GM23248 (cell line): ENCODE results near the gene FAM50B. TPM values are rescaled to one million over a fixed set of nuclear protein-coding genes. Genes with fewer than 3 reads are reported as not detected.

ENCODE experiments used
- DNase-seq: peaks from one replicate; pipeline ENCODE4 v3.0.0-alpha.2; 2015
- H2AFZ ChIP-seq: fragments of 200-600 bp; sonication (generic); 2 replicates; pipeline ENCODE4 v1.6.1; 2016; ENCODE audit warnings: antibody characterized with exemption
- H3F3A ChIP-seq: fragments of 200-600 bp; sonication (generic); 2 replicates; pipeline ENCODE4 v1.6.1; 2016; ENCODE audit warnings: mild to moderate bottlenecking, antibody characterized with exemption, mixed run types; ENCODE audit not compliant: insufficient read depth
- H3K27ac ChIP-seq: fragments of 200-600 bp; sonication (generic); 2 replicates; pipeline ENCODE4 v1.5.1; 2016; ENCODE audit warnings: mild to moderate bottlenecking
- H3K27me3 ChIP-seq: fragments of 200-600 bp; sonication (generic); replicated peaks from 2 replicates; pipeline ENCODE4 v1.6.1; 2016; ENCODE audit warnings: mild to moderate bottlenecking; ENCODE audit not compliant: insufficient read depth
- H3K36me3 ChIP-seq: fragments of 200-600 bp; sonication (generic); 2 replicates; pipeline ENCODE4 v1.6.1; 2016; ENCODE audit warnings: low read depth, mild to moderate bottlenecking
- H3K4me1 ChIP-seq: fragments of 200-600 bp; sonication (generic); 2 replicates; pipeline ENCODE4 v1.6.1; 2016; ENCODE audit warnings: mild to moderate bottlenecking; ENCODE audit not compliant: insufficient read depth
- H3K4me2 ChIP-seq: fragments of 200-600 bp; sonication (generic); one replicate; pipeline ENCODE4 v1.6.1; 2016; ENCODE audit warnings: mild to moderate bottlenecking; ENCODE audit not compliant: unreplicated experiment
- H3K4me3 ChIP-seq: fragments of 200-600 bp; sonication (generic); 2 replicates; pipeline ENCODE4 v1.5.1; 2016; ENCODE audit warnings: mild to moderate bottlenecking
- H3K79me2 ChIP-seq: fragments of 200-600 bp; sonication (generic); 2 replicates; pipeline ENCODE4 v1.6.1; 2016; ENCODE audit warnings: mild to moderate bottlenecking; ENCODE audit not compliant: insufficient read depth
- H3K9ac ChIP-seq: fragments of 200-600 bp; sonication (generic); 2 replicates; pipeline ENCODE4 v1.6.1; 2016; ENCODE audit warnings: mild to moderate bottlenecking
- H3K9me2 ChIP-seq: fragments of 200-600 bp; sonication (generic); 2 replicates; pipeline ENCODE4 v1.6.1; 2016; ENCODE audit warnings: mixed run types, mild to moderate bottlenecking, moderate library complexity; ENCODE audit not compliant: insufficient read depth
- H3K9me3 ChIP-seq: fragments of 200-600 bp; sonication (generic); one replicate; pipeline ENCODE4 v1.6.1; 2017; ENCODE audit warnings: low read depth
- H4K20me1 ChIP-seq: fragments of 200-600 bp; sonication (generic); 2 replicates; pipeline ENCODE4 v1.6.0; 2016; ENCODE audit not compliant: insufficient read depth
- EZH2 ChIP-seq: fragments of 200-600 bp; sonication (generic); IDR thresholded peaks from 2 replicates; pipeline ENCODE4 v1.6.1; 2018; ENCODE audit warnings: antibody characterized with exemption, mild to moderate bottlenecking; ENCODE audit not compliant: insufficient read depth, poor library complexity, severe bottlenecking
- EZH2phosphoT487 ChIP-seq: fragments of 200-600 bp; sonication (generic); IDR thresholded peaks from 2 replicates; pipeline ENCODE4 v1.6.1; 2018; ENCODE audit warnings: antibody characterized with exemption, moderate library complexity, mild to moderate bottlenecking, low read depth; ENCODE audit not compliant: insufficient read depth
- WGBS, 2 experiments: methylation state at CpG; one replicate each; pipeline ENCODE4 v1.1.6; 2015 to 2017; ENCODE audit warnings: low lambda C conversion rate in 2 of 2, low coverage in 1 of 2; ENCODE audit errors: missing lambda C conversion rate in 2 of 2; 5-methylcytosine and 5-hydroxymethylcytosine counted together
- in situ Hi-C: fragments of 300-500 bp; cut with MboI; formaldehyde crosslinking; loops from 2 replicates; pipeline ENCODE4 v1.15.0; 2020
- polyA plus RNA-seq: library from polyadenylated mRNA; unstranded; fragments of >200 nt; fragmentation: Nextera tagmentation; extraction: Ambion mirVana; gene quantifications from 2 replicates; pipeline ENCODE4 v1.2.1, GENCODE V29; 2016
- total RNA-seq: library from RNA; depleted of rRNA; stranded (reverse); fragments of >200 nt; shearing (Covaris generic); gene quantifications from 2 replicates; pipeline ENCODE4 v1.2.3, GENCODE V29; 2014

The FAM50B gene
- total and polyA plus RNA-seq, 2 experiments from 2014 or later: 7.6 to 12.1 TPM

DNA sequence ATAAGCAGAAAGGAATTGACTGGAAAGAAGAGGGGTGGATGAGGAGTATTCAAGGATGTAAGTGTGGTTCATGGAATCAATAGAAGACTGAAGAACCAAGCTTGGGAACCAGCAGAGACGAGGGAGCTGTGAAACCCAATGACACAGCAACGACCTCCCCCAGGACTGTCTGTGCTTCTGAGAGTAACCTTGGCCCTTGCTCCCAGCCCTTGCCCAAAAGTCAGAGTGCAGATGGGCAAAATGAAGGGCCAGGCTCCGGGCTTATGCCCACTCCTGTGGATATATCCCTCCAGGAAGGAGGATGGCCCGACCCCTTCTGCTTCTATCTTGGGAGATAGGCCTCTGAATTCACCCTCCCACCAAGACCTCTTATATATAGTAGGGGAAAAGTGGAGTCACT, 24.9 kb downstream of the FAM50B start:
- Histone ChIP-seq H3K9me2 (no peaks in the 10 kb centered on the region), H3K36me3 (no peaks in the 10 kb centered on the region), H2AFZ (no peak overlapping the region), H4K20me1 (no peaks in the 10 kb centered on the region), H3K27ac (no peak overlapping the region), H3K4me3 (no peak overlapping the region), H3K4me2 (no peak overlapping the region), H3K27me3 (no peaks in the 10 kb centered on the region), H3K9me3 (no peaks in the 10 kb centered on the region), H3K4me1 (peaks cover 17% of the 10 kb centered on the region), H3K9ac (no peak overlapping the region), H3K79me2 (no peaks in the 10 kb centered on the region), H3F3A (peaks cover 19% of the 10 kb centered on the region)
- WGBS, 2 experiments: 87 to 88% methylated on average over 4 of the region's 4 CpGs
- TF ChIP-seq EZH2: no peak
- no peak for TF ChIP-seq EZH2phosphoT487
- in situ Hi-C loops: no loop called here
- no peak for DNase-seq

GRCh38 chr6:3875486-3875885, 26.3 kb downstream of the FAM50B start:
- Histone ChIP-seq H4K20me1 (no peaks in the 10 kb centered on the region), H3K4me2 (no peak overlapping the region), H3K9me3 (no peaks in the 10 kb centered on the region), H3K9me2 (no peaks in the 10 kb centered on the region), H3F3A (peaks cover 8% of the 10 kb centered on the region; the same call in 1 of the 2 replicates), H3K9ac (no peak overlapping the region), H2AFZ (no peak overlapping the region), H3K27ac (no peak overlapping the region), H3K79me2 (no peaks in the 10 kb centered on the region), H3K27me3 (no peaks in the 10 kb centered on the region), H3K4me3 (no peak overlapping the region), H3K4me1 (peaks cover 14% of the 10 kb centered on the region), H3K36me3 (no peaks in the 10 kb centered on the region)
- DNase-seq: no peak
- in situ Hi-C loops: no loop called here
- no peak for TF ChIP-seq EZH2phosphoT487
- TF ChIP-seq EZH2: no peak
- 51 to 60% methylated on average over 5 of the region's 5 CpGs for WGBS, 2 experiments

GRCh38 chr6:3876101-3876500, 26.9 kb downstream of the FAM50B start:
- in situ Hi-C loops: no loop called here
- H2AFZ ChIP-seq: peak overlapping the region; percentile 40; the same call in 1 of the 2 replicates
- H3K36me3 ChIP-seq: no peaks in the 10 kb centered on the region
- no peak overlapping the region for H3K4me3 ChIP-seq
- peaks cover 14% of the 10 kb centered on the region for H3K4me1 ChIP-seq
- peak overlapping the region; percentile 15 for H3K4me2 ChIP-seq
- no peak overlapping the region for H3K27ac ChIP-seq
- 18 to 21% methylated on average over 10 of the region's 10 CpGs for WGBS, 2 experiments
- no peaks in the 10 kb centered on the region for H3K27me3 ChIP-seq
- no peak for TF ChIP-seq EZH2phosphoT487
- no peak for TF ChIP-seq EZH2
- H3K9me3 ChIP-seq: no peaks in the 10 kb centered on the region
- no peaks in the 10 kb centered on the region for H4K20me1 ChIP-seq
- H3K9me2 ChIP-seq: no peaks in the 10 kb centered on the region
- peak; percentile 23 for DNase-seq
- H3F3A ChIP-seq: peaks cover 8% of the 10 kb centered on the region; the same call in 1 of the 2 replicates
- H3K9ac ChIP-seq: no peak overlapping the region
- no peaks in the 10 kb centered on the region for H3K79me2 ChIP-seq

- Histone ChIP-seq H3K9ac (no peak overlapping the region), H4K20me1 (no peaks in the 10 kb centered on the region), H3K9me2 (no peaks in the 10 kb centered on the region), H3K36me3 (no peaks in the 10 kb centered on the region), H3F3A (peaks cover 11% of the 10 kb centered on the region), H2AFZ (no peak overlapping the region), H3K27me3 (no peaks in the 10 kb centered on the region), H3K4me3 (no peak overlapping the region), H3K9me3 (no peaks in the 10 kb centered on the region), H3K79me2 (no peaks in the 10 kb centered on the region), H3K27ac (no peak overlapping the region), H3K4me2 (peak overlapping the region; percentile 15), H3K4me1 (peaks cover 14% of the 10 kb centered on the region)
- in situ Hi-C loops: no loop called here
- peak; percentile 78 for DNase-seq
- WGBS, 2 experiments: 32 to 35% methylated on average over 4 of the region's 4 CpGs
- TF ChIP-seq EZH2 (no peak), EZH2phosphoT487 (no peak)
Observed at GRCh38 chr6:3876866-3877265, 27.7 kb downstream of the FAM50B start.
